C1 segment of cervical spinal cord (tissue), 14 donors: ENCODE measurements around the gene CIITA.
"Not testable (repeated sequence)": the region's sequence is repeated elsewhere in the genome, so short reads cannot be mapped to it uniquely, and the experiment has no call there.

Source experiments
- DNase-seq, 14 donors: peaks; one replicate each; lab custom pipeline; 2025; lab: John Stamatoyannopoulos, UW

The CIITA gene

DNA sequence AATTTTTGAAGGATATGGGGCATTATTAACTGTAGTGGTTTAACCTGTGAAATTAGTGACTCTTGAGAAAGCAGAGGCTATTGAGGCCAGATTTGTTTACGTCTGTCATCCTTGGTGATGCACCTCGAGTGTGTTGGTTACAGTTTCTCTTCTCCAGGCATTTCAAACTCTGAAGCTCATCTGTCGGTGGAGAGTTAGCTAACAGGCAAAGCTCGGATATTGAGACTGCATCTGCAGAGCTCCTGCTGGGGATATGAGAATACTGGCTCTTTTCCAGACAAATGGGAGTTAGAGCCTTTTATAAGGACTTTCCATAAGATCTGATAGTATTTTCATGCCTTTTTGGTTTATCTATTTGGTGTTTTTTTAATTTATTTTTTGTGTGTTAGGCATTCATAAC, 74.0 kb downstream of the CIITA start:
- DNase-seq = no peak

GRCh38 chr16:10954903-10955302, 77.9 kb downstream of the CIITA start:
- DNase-seq = no peak

- no peak for DNase-seq
Measured at GRCh38 chr16:10957771-10958482, 80.9 kb downstream of the CIITA start.

- DNase-seq = no peak
Measured at GRCh38 chr16:10959161-10959560, 82.2 kb downstream of the CIITA start.

GRCh38 chr16:10961231-10961630, 84.2 kb downstream of the CIITA start:
- peak in 1 of 14 donors; percentile 32 for DNase-seq

DNA sequence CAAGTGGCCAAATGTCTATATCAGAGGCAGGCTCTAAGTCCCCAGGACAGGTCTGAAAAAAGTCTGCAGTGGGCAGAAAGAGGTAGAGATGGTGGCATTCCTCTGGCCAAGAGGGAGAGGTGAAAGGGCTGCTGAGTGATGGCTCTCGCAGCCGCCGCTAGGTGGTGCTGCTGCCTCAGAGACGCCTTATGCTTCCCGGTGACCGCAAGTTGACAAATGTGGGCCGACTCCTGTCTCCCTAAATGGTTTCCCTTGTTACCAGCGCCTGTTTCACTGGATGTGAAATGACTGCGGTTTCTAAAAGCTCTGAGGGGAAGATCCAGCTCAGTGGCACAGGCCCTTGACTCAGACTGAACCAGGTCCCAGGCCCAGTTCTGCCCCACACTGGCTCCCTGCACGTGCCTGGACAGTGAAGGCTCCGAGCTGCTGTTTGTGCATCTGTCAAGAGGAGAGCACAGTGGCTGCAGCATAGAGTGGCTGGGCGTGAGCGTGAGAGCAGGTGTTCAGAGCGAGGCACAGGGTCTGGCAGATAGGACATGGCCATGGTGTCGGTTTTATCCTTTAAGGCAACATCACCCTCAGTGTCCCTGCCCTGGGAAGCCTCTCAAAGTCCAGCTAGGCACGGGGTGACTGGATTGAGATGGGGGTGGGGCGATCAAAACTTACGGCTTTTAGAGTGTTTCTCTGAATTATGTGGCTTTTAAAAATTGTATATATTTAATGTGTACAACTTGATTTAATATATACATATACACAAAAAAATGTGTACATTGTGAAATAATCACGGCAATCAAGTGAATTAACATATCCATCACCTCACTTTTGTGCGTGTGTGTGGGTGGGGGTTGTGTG, 87.3 kb downstream of the CIITA start:
- peak in 13 of 14 donors; percentile 5 to 76 (median 63) for DNase-seq

- DNase-seq = no peak
Measured at GRCh38 chr16:10964891-10965326, 87.9 kb downstream of the CIITA start.

GRCh38 chr16:10965440-10966061, 88.5 kb downstream of the CIITA start:
- no peak for DNase-seq

DNA sequence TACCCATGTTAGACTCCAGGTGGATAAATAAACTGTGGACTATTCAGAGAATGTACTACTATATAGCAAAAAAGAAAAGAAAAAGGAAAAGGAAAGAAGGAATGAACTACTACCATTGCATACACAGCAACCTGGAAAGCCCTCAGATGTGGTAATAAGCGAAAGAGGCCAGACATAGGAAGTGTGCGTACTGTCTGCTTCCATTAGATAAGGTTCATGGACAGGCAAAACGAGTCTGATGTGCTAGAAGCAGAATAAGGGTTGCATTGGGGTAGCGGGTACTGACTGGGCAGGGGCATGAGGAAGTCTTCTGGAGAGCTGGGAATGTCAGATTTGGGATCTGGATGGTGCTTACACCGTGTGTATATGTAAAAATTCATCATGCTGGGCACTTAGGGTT, 89.1 kb downstream of the CIITA start:
- no peak for DNase-seq

DNA sequence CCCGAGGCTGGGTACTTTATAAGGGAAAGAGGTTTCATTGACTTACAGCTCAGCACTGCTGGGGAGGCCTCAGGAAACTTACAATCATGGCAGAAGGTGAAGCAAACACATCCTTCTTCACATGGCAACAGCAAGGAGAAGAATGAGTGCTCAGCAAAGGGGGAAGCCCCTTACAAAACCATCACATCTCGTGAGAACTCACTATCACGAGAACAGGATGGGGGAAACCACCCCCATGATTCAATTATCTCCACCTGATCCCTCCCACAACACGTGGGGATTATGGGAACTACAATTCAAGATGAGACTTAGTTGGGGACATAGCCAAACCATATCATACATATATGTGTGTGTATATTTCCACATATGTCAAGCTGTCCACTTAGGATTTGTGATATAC, 89.6 kb downstream of the CIITA start:
- not testable (repeated sequence) for DNase-seq

- DNase-seq = no peak
Measured at GRCh38 chr16:10967986-10968385, 91.0 kb downstream of the CIITA start.

- DNase-seq = no peak
Measured at GRCh38 chr16:10968498-10968897, 91.5 kb downstream of the CIITA start.

GRCh38 chr16:10969615-10970014, 92.6 kb downstream of the CIITA start:
- DNase-seq = no peak

DNA sequence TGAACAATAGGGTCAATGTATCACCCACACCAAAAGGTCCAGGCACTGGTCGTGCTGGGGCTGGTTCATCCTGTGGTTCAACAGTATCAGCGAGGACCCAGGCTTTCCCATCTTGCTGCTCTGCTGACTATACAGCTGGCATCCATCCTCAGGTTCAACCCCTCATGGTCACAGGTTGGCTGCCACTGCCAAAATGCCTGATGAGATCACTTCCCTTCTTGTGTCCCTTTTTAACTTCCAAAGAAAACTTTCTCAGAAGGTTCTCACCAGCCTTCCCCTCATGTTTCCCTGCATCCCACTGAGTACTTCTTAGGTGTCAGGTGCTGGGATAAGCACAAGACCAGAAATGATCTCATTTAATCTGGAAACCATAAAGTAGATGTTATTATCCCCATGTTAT, 93.1 kb downstream of the CIITA start:
- DNase-seq = no peak

GRCh38 chr16:10971560-10971961, 94.6 kb downstream of the CIITA start:
- DNase-seq = peak in 6 of 14 donors; percentile 7 to 47 (median 22)

DNA sequence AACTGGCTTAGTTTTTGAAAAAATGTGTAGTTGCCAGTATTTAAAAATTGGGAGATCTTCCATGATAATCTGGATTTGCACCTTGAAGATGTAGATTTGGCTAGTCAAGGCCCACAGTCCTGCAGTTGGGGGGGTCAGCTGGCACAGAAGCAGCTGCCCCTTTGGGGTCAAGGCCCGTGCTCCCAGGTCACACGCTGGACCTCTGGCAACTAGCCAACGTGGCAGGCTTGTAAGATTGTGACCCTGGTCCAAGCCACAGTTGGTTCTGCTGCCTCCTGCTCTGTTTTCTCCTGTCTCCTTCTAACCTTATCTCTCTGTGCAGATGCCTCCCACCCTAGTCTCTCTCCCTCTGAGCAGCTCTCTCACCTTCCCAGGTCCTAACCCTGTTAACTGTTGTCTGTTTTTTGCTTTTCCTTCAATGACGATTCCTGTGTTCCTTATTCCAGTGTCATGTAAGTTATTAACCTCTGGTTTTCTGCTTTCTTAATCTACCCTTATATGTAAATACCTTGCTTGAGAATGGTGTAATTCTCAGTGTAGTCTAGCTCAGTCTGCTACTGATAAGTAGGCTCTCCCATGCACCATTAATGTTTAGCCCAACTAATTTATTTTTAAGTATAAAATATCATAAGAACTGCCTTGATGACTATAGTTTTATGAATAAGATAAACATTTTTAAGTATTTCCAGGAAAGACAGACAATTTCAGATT, 95.3 kb downstream of the CIITA start:
- DNase-seq = no peak

DNA sequence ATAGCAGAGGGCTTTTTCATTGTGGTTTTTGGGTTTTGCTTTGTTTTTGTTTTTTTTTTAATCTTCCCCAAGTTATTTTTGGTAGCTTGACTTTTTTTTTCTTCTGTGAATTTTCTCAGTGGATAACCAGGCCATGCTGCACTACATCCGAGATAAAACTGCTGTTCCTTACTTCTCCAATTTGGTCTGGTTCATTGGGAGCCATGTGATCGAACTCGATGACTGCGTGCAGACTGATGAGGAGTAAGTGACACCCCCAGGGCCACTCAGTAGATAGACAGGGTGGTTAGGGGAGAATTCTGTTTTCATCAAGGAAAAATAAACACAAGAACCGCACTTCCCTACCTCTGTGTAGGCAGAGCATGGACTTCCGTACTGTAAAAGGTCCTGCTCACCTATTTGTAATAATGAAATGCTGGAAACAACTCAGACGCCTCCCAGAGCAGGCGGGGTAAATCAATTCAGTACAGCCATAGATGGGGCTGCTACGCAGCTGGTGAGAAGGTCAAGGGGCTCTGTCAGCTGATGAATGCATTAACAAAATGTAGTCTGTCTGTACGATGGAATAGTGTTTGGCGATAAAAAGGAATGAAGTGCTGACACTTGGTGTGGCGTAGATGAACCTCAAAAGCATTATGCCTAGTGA, 95.9 kb downstream of the CIITA start:
- no peak for DNase-seq

GRCh38 chr16:10976634-10977033, 99.6 kb downstream of the CIITA start:
- DNase-seq = no peak

- no peak for DNase-seq
Measured at GRCh38 chr16:10978124-10978523, 101.1 kb downstream of the CIITA start.

DNA sequence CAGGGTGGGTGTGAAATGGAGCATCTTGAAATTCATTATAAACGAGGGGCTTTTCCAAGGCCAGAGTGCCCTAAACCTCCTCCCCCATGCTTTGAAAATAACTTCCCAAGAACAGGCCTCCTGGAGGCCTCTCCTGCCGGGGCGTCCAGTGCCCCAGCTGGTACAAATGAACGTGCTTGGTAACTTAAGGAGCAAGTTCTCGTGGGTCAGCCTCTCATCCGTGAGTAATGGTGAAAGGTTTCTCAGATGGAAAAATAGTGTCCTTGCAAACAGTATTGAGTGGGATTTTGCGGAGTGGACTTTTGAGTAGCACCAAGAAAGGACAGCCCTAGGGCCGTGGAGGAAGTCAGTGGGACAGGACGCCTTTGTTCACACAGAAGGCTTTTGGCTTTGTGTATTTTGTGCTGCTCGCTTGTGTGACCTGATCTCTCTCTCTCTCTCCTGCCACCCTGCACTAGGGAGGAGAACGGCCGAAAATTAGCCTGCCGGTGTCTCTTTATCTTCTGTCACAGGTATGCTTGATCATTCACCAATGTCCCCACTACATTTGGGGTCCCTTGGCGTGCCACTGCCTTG, 102.0 kb downstream of the CIITA start:
- peak in 3 of 14 donors; percentile 3 to 10 (median 7) for DNase-seq
